OCI-LY3 (cell line): Measurements from ENCODE around the gene ZNF746.

Source experiments
- EZH2phosphoT487 ChIP-seq: fragments of 200-600 bp; shearing (Covaris generic); IDR thresholded peaks from 2 replicates; pipeline ENCODE4 v1.6.1; 2018; ENCODE audit warnings: antibody characterized with exemption, mixed run types, low read depth
- TF ChIP-seq, protein P1 (sequence below): fragments of 200-600, 300-600 bp; sonication (generic); IDR thresholded peaks from 2 replicates; pipeline ENCODE4 v1.5.1; 2014; ENCODE audit warnings: antibody characterized with exemption, low read length, low read depth

DNA sequence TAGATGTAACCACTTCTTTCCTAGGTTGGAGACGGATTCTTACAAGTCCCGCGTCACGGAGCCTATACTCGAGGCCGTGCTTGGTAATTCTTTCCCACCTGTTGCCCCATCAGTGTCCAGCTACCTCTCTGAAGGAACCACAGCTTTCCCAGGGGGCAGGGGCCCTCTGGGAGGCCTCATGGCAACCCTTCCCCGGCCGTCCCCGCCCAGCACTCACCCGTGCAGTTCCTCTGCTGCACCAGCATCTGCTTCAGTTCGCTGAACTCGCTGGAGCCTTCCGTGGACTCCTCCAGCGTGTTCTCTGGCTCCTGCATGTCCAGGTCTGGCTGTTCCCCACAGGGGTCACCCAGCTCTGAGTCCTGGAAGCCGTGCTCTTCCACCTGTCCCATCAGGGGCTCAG, 61.3 kb downstream of the ZNF746 start:
- TF ChIP-seq, protein P1, sequence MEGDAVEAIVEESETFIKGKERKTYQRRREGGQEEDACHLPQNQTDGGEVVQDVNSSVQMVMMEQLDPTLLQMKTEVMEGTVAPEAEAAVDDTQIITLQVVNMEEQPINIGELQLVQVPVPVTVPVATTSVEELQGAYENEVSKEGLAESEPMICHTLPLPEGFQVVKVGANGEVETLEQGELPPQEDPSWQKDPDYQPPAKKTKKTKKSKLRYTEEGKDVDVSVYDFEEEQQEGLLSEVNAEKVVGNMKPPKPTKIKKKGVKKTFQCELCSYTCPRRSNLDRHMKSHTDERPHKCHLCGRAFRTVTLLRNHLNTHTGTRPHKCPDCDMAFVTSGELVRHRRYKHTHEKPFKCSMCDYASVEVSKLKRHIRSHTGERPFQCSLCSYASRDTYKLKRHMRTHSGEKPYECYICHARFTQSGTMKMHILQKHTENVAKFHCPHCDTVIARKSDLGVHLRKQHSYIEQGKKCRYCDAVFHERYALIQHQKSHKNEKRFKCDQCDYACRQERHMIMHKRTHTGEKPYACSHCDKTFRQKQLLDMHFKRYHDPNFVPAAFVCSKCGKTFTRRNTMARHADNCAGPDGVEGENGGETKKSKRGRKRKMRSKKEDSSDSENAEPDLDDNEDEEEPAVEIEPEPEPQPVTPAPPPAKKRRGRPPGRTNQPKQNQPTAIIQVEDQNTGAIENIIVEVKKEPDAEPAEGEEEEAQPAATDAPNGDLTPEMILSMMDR: no peak
- no peak for TF ChIP-seq EZH2phosphoT487
